ENCODE measurements around the gene MAP6D1. TPM values are rescaled to one million over a fixed set of nuclear protein-coding genes. Genes with fewer than 3 reads are reported as not detected.
A peak's percentile ranks its signal among the peaks of the same experiment; 100 is the strongest.

The MAP6D1 gene
- total and polyA plus RNA-seq, 7 donors: 0.34 to 2.1 (median 0.63) TPM; not detected in 3

DNA sequence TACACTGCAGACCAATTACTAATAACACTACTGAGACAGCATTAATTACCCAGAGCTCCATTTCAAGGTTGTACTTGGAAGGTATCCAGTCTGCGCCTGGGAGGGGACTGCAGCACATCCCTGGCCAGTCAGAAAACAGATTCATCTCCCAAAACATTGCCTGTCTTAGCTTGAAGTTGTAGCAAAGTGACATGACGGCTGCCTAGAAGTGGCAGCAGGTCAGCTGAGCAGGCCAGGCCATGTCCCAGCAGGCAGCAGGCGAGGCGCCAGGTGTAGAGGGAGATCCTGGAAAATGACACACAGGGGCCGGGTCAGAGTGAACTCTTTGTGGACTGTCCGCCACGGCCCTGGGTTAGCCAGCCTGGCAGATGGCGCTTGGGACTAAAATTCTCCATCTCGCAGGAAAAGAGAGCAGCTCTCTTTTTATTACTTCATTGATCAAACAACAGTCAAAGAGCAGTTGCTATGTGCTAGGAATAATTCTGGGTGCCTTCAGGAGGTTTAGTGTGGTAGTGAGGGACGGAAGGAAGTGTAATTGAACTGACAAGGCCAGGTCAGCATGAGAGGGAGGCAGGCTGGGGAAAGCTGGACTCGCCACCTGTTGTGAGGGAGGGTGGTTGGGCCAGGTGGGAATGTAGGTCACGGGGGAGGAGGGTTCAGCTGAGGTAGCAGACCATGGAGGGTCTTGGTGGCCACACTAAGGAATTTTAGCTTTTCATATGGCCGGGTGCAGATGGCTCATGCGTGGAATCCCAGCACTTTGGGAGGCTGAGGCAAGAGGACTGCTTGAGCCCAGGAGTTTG lies 1.3 kb upstream of the MAP6D1 start:
- Histone ChIP-seq H3K4me1 (peaks cover 0 to 18% (median 13%) of the 10 kb centered on the region in 4 donors), H3K27me3 (no peaks in the 10 kb centered on the region), H3K27ac (no peak overlapping the region), H3K36me3 (peaks cover 0 to 34% (median 2%) of the 10 kb centered on the region in 4 donors), H3K9me3 (no peaks in the 10 kb centered on the region), H3K4me3 (no peak overlapping the region)
- no peak for DNase-seq
- intact Hi-C loops (cut with DNase I): no loop called here
- 84 to 89% methylated on average over 14 of the region's 14 CpGs for WGBS, 2 donors
- TF ChIP-seq POLR2A (IDR thresholded peaks at IDR 0.05): no peak
- no peak for TF ChIP-seq POLR2AphosphoS5 (IDR thresholded peaks at IDR 0.05)
- TF ChIP-seq EP300 (IDR thresholded peaks at IDR 0.05): no peak
- TF ChIP-seq, protein P1, sequence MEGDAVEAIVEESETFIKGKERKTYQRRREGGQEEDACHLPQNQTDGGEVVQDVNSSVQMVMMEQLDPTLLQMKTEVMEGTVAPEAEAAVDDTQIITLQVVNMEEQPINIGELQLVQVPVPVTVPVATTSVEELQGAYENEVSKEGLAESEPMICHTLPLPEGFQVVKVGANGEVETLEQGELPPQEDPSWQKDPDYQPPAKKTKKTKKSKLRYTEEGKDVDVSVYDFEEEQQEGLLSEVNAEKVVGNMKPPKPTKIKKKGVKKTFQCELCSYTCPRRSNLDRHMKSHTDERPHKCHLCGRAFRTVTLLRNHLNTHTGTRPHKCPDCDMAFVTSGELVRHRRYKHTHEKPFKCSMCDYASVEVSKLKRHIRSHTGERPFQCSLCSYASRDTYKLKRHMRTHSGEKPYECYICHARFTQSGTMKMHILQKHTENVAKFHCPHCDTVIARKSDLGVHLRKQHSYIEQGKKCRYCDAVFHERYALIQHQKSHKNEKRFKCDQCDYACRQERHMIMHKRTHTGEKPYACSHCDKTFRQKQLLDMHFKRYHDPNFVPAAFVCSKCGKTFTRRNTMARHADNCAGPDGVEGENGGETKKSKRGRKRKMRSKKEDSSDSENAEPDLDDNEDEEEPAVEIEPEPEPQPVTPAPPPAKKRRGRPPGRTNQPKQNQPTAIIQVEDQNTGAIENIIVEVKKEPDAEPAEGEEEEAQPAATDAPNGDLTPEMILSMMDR (IDR thresholded peaks at IDR 0.05): no peak

DNA sequence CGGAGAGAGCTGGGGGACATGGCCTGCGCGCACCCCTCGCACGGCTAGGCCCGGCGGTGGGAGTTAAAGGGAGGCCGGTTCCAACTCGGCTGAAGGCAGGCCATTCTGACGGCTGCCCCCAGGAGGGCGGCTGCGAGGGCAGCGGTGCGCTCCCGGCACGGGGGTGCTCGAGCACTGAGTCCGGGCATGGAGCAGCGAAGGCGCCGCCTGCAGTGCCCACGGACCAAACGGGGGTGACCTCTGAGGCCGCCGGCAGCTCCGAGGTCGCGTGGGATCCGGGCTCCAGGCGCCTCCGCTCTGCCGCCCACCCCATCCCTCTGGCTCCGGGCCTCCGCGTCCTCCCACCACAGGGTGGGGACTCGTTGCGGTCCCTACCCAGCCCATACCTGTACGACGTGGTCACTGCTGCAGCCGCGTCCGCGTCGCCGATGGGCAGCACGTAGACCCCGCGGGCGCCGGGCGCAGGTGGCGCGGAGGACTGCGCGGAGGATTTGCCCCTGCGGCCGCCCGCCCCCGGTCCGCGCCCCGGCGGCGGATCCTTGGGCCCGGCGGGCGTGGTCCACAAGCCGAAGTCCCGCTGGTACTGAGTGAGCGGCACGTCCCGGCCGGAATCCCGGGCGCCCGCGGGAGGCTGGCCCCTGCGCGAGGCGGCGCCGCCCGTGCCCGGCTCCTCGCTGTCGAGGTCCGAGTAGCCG lies 469 bp downstream of the MAP6D1 start:
- no peaks in the 10 kb centered on the region for H3K27me3 ChIP-seq
- intact Hi-C loops (cut with DNase I): no loop called here
- H3K4me1 ChIP-seq: peaks cover 0 to 18% (median 13%) of the 10 kb centered on the region in 4 donors
- DNase-seq: no peak
- TF ChIP-seq POLR2A (IDR thresholded peaks at IDR 0.05) (no peak), POLR2AphosphoS5 (IDR thresholded peaks at IDR 0.05) (no peak), EP300 (IDR thresholded peaks at IDR 0.05) (no peak)
- TF ChIP-seq, protein P1 (IDR thresholded peaks at IDR 0.05): no peak
- peak overlapping the region in 2 of 4 donors; percentile 25 to 32 for H3K27ac ChIP-seq
- H3K4me3 ChIP-seq: peak overlapping the region; percentile 13 to 67 (median 56)
- 1% methylated on average over 88 of the region's 88 CpGs for WGBS, 2 donors
- H3K36me3 ChIP-seq: peaks cover 0 to 16% (median 0%) of the 10 kb centered on the region in 4 donors
- H3K9me3 ChIP-seq: no peaks in the 10 kb centered on the region

DNA sequence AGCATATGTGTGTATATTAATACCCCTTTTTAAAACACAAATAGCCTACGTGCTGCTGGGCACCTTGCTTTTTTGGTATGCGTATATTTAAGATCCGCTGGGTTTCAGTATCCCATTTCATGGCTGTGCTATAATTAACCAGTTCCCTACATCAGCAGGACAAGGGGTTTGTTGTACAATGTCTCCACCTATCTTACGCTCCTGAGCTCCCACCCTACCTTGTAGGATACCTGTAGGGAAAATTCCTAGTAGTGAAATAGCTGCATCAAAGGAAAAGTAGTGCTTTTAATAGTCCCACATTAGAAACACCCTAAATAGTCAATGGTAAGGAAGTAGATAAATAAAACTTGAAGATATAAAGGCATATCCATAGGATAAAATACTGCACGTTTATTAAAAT lies 1.4 kb downstream of the MAP6D1 start:
- no peak for DNase-seq
- intact Hi-C loops (cut with DNase I): no loop called here
- WGBS, 2 donors: 78 to 82% methylated on average over 5 of the region's 5 CpGs
- TF ChIP-seq EP300 (IDR thresholded peaks at IDR 0.05) (no peak), POLR2AphosphoS5 (IDR thresholded peaks at IDR 0.05) (no peak), POLR2A (IDR thresholded peaks at IDR 0.05) (no peak)
- TF ChIP-seq, protein P1 (IDR thresholded peaks at IDR 0.05): no peak
- Histone ChIP-seq H3K9me3 (no peaks in the 10 kb centered on the region), H3K27ac (no peak overlapping the region), H3K36me3 (peaks cover 0 to 7% (median 0%) of the 10 kb centered on the region in 4 donors), H3K4me3 (no peak overlapping the region), H3K27me3 (no peaks in the 10 kb centered on the region), H3K4me1 (peaks cover 0 to 18% (median 13%) of the 10 kb centered on the region in 4 donors)

DNA sequence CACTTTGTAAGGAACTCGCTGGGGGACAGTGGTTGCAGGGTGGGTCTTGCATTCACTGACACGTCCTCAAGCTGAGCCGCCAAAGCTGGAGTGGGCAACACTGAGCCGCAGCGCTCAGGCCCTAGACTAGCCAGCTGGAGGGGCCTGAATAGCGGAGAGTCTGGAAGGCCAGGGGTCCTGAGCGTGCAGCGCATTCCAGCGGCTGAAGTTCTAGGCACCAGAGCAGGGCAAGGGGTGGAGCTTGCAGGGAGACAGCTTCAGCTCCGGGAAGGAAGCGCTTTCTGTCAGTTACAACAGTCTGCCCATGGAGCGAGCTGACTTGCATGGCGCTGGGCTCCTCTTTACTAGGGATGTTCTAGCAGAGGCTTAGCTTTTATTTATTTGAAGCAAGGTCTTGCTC lies 2.7 kb downstream of the MAP6D1 start:
- Histone ChIP-seq H3K27me3 (no peaks in the 10 kb centered on the region), H3K36me3 (no peaks in the 10 kb centered on the region), H3K27ac (no peak overlapping the region), H3K4me1 (peaks cover 0 to 18% (median 13%) of the 10 kb centered on the region in 4 donors), H3K9me3 (no peaks in the 10 kb centered on the region), H3K4me3 (no peak overlapping the region)
- TF ChIP-seq POLR2AphosphoS5 (IDR thresholded peaks at IDR 0.05) (no peak), EP300 (IDR thresholded peaks at IDR 0.05) (no peak), POLR2A (IDR thresholded peaks at IDR 0.05) (no peak)
- TF ChIP-seq, protein P1 (IDR thresholded peaks at IDR 0.05): no peak
- WGBS, 2 donors: 92 to 97% methylated on average over 13 of the region's 13 CpGs
- DNase-seq: no peak
- intact Hi-C loops (cut with DNase I): no loop called here

Data from sigmoid colon (tissue), 7 donors.